ENCODE data around the gene SRRD. TPM values are rescaled to one million over a fixed set of nuclear protein-coding genes. Genes with fewer than 3 reads are reported as not detected.

The SRRD gene
- total RNA-seq, 6 experiments from 2014 or later: 11.4 to 15.2 (median 11.8) TPM

GRCh38 chr22:26453216-26453615, 30.5 kb upstream of the SRRD start:
- Histone ChIP-seq H3K27me3 (no peaks in the 10 kb centered on the region), H3K9me3 (no peaks in the 10 kb centered on the region), H3K27ac (no peak overlapping the region), H3K4me1 (no peaks in the 10 kb centered on the region), H3K36me3 (peaks cover 0 to 44% (median 17%) of the 10 kb centered on the region in 4 donors), H3K4me3 (no peak overlapping the region)
- WGBS (ENCODE audit: insufficient coverage, low coverage, low lambda C conversion rate, missing lambda C conversion rate): 92% methylated on average over 8 of the region's 9 CpGs
- intact Hi-C loops (cut with DNase I): no loop called here
- no peak for TF ChIP-seq POLR2A (IDR thresholded peaks at IDR 0.05)
- TF ChIP-seq, protein P1, sequence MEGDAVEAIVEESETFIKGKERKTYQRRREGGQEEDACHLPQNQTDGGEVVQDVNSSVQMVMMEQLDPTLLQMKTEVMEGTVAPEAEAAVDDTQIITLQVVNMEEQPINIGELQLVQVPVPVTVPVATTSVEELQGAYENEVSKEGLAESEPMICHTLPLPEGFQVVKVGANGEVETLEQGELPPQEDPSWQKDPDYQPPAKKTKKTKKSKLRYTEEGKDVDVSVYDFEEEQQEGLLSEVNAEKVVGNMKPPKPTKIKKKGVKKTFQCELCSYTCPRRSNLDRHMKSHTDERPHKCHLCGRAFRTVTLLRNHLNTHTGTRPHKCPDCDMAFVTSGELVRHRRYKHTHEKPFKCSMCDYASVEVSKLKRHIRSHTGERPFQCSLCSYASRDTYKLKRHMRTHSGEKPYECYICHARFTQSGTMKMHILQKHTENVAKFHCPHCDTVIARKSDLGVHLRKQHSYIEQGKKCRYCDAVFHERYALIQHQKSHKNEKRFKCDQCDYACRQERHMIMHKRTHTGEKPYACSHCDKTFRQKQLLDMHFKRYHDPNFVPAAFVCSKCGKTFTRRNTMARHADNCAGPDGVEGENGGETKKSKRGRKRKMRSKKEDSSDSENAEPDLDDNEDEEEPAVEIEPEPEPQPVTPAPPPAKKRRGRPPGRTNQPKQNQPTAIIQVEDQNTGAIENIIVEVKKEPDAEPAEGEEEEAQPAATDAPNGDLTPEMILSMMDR (IDR thresholded peaks at IDR 0.05): no peak
- ATAC-seq: no peak
- no peak for DNase-seq

DNA sequence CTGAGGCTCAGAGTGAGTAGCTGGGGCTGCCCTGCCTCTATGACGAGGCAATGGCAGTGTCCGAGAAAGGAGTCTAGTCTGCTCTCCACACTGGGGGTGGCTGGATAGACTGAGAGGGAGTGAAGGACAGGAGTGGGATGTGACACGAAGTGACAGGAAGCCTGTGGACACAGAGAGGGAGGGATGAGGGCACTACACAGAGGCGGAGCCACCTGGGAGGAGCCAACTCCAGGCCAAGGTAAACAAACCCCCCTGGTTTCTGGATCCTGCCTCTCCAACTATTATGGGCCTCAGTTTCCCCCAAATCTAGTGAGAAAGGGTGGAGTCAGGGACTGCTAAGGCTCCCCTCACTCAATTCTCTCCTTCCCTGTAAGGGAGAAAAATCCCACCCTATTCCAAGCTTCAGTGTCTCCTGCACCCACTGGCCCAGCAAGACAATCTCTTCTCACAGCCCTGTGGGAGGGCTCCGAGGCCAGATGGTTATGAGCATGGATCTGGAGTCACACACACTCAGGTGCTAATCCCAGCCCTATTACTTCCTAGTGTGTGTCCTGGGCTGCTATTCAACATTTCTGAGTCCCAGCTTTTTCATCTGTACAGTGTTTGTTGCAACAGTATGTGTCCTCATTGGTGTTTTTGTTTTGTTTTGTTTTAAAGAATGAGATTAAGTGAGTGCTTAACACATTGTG, 29.7 kb upstream of the SRRD start:
- H3K4me3 ChIP-seq: no peak overlapping the region
- intact Hi-C loops (cut with DNase I): no loop called here
- no peaks in the 10 kb centered on the region for H3K27me3 ChIP-seq
- no peak overlapping the region for H3K27ac ChIP-seq
- DNase-seq (no peak), ATAC-seq (no peak)
- H3K9me3 ChIP-seq: no peaks in the 10 kb centered on the region
- H3K36me3 ChIP-seq: peaks cover 0 to 46% (median 19%) of the 10 kb centered on the region in 4 donors
- TF ChIP-seq POLR2A (IDR thresholded peaks at IDR 0.05): no peak
- TF ChIP-seq, protein P1 (IDR thresholded peaks at IDR 0.05): no peak
- no peaks in the 10 kb centered on the region for H3K4me1 ChIP-seq
- 100% methylated on average over 1 of the region's 5 CpGs for WGBS (ENCODE audit: insufficient coverage, low coverage, low lambda C conversion rate, missing lambda C conversion rate)

GRCh38 chr22:26457661-26458272, 25.9 kb upstream of the SRRD start:
- H3K9me3 ChIP-seq: no peaks in the 10 kb centered on the region
- no peaks in the 10 kb centered on the region for H3K27me3 ChIP-seq
- intact Hi-C loops (cut with DNase I): no loop called here
- peaks cover 0 to 31% (median 14%) of the 10 kb centered on the region in 4 donors for H3K36me3 ChIP-seq
- ATAC-seq (no peak), DNase-seq (no peak)
- TF ChIP-seq, protein P1 (IDR thresholded peaks at IDR 0.05): no peak
- no peak for TF ChIP-seq POLR2A (IDR thresholded peaks at IDR 0.05)
- 93% methylated on average over 3 of the region's 26 CpGs for WGBS (ENCODE audit: insufficient coverage, low coverage, low lambda C conversion rate, missing lambda C conversion rate)
- H3K4me1 ChIP-seq: no peaks in the 10 kb centered on the region
- no peak overlapping the region for H3K4me3 ChIP-seq
- H3K27ac ChIP-seq: no peak overlapping the region

- 68% methylated on average over 3 of the region's 6 CpGs for WGBS (ENCODE audit: insufficient coverage, low coverage, low lambda C conversion rate, missing lambda C conversion rate)
- Histone ChIP-seq H3K27me3 (no peaks in the 10 kb centered on the region), H3K4me3 (no peak overlapping the region), H3K36me3 (peaks cover 0 to 38% (median 13%) of the 10 kb centered on the region in 4 donors), H3K9me3 (no peaks in the 10 kb centered on the region), H3K27ac (no peak overlapping the region), H3K4me1 (peaks cover 0 to 9% (median 0%) of the 10 kb centered on the region in 4 donors)
- ATAC-seq: no peak
- intact Hi-C loops (cut with DNase I): no loop called here
- no peak for DNase-seq
- TF ChIP-seq, protein P1 (IDR thresholded peaks at IDR 0.05): no peak
- TF ChIP-seq POLR2A (IDR thresholded peaks at IDR 0.05): no peak
Observed at GRCh38 chr22:26460202-26460601, 23.5 kb upstream of the SRRD start.
